Ramos (cell line): Measurements from ENCODE around the gene SH3BP5.

Experiments
- in situ Hi-C: fragments of 300-500 bp; cut with MboI; formaldehyde crosslinking; loops from one replicate; pipeline ENCODE4 v1.14.3; 2022; ENCODE audit warnings: low sequenced_read_pairs; ENCODE audit not compliant: unreplicated experiment

SH3BP5 gene

DNA sequence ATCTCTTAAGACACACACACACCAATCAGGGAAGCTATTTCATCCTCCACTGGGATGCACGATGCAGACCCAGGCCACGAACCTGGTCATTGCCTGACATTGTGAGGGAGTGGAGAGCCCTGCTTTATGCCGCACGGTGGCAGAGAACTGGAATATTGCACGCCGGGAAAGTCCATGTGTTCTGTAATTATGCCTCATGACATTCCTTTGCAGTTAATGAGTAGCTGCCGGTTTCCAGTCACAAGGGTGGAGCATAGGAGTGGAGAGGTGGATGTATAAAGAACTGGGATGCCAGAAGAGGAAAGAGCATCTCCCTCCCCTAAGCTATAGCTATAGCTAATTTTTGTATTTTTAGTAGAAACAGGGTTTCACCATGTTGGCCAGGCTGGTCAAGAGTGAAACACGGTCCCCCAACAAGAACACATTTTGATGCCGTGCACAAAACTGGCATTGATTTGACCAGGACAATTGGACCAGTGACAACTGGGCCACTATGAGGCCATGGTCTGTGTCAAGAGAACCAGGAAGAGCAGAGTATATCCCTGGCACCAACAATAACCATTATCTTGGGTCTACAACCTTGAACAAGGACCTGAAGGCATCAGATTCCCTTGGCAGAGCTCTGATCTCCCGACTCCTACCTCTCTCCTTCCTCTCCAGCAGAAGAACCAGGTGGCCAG, 51.4 kb downstream of the SH3BP5 start:
- in situ Hi-C loops = no loop called here

GRCh38 chr3:15279671-15280402, 52.5 kb downstream of the SH3BP5 start:
- in situ Hi-C loops = no loop called here

- in situ Hi-C loops = no loop called here
These were observed 53.2 kb downstream of the SH3BP5 start for GRCh38 chr3:15279205-15279604.

DNA sequence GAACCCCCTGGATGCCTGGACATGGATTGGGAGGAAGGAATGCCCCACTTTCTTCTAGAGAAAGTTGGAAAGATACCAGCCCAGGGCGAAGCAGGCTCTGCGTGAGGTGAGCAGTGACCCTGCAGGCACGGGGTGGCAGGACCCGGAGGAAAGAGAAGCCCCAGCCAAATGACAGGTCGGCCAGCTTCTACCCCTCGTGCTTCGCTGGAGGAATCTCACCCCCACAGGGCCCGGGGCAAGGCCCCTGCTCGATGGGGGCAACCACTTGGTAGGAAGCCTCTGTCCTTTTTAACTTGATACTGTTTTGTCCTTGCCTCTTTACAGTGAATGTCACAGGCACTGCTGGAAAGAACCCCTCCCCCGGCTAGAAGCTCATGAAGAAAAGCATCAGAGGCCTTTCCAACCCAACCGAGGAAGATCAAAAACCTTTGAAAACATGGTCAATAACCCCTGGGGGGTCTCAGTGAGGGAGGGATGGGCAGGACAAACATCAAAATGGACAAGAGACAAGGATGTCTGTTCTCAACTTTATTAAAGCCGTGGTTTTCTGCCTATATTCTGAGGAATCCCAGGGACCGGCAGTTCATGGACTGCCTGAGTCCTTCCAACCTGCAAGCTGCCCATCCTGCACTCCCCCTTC, 54.4 kb downstream of the SH3BP5 start:
- in situ Hi-C loops = no loop called here

DNA sequence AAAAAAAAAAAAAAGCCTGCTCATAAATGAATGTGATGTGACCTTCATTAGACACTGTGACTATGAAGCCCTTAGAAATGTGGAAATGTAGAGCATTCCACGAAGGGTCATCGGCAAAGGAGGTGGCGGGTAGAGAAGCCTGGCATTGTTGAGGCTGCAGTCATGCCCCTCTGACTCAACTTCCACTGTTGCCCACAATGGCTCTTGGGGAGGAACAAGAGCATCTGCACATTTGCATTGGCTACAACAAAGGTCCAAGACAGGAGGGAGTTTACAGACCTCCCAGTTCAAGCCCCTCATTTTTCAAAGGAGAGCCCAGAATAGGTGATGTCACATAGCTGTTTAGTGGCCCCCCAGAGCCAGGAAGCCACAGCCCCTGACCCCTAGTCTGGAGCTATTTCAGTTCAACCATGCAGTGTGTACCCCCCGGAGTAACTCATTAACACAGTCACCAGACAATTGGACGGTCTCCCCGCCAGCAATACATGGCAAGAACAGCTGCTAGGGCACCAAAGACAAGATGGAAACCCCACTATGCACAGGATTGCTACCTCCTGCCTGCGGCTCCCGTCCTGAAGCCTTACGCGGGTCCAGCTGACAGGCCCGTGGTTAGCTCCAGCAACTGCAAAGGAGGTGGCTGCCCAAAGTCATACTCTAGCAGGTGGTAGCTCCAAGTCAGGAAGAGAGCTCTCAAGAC, 56.2 kb downstream of the SH3BP5 start:
- in situ Hi-C loops = no loop called here

- in situ Hi-C loops = no loop called here
These were observed 59.2 kb downstream of the SH3BP5 start for GRCh38 chr3:15273227-15273626.

DNA sequence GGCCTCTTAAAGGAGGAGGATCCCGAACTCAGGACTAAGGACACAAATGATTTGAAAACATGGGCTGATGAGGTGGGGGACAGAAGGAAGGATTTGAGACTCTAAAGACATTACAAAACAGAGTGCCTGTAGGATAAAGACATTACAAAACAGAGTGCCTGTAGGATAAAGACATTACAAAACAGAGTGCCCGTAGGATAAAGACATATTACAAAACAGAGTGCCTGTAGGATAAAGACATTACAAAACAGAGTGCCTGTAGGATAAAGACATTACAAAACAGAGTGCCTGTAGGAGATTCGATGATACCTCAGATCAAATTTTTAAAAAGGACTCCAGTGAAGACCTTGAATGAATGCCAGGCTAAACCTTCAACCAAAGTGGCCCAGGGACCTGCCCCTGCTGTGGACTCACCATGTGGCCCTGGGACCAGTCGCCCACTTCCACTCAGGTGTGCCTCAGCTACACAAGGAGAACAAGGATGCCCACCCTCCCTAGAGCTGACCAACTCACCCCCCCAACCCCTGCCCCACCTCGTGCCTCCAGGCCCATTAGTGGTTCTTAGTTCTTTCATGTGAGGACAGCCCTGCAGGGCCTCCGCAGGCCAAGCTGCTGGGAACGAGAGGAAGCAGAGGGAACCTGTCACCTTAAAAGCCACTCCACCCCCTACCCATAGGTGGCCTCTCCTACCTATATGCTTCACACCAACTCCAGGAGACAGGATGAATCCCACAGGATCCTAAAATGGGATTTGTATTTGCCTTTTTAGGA, 59.8 kb downstream of the SH3BP5 start:
- in situ Hi-C loops = no loop called here

DNA sequence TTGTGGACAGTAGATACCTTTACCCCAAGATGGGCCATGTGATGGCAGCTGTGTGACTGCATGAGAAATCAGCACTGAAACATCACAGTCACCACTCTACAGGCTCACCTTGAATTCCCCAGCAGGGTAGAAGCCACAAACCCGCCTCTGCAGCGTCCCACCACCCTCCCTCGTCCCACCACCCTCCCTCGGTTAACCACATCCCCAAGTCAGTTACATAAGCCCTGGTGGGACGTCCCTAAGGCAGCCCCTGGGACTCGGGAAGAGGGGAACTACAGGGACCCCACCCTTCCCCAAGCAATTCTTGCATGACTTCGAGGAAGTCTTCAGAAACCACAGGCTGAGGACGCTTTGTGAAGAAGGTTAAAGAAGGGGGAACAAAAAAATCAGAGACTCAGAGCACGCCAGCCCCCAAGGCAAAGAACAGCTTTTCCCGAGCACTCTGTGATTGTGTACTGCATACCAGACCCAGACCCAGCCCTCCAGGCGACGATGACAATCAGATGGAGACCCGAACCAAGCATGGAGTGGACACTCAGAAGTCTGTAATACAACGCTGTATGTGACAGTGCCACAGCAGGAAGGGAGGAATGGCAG, 60.5 kb downstream of the SH3BP5 start:
- in situ Hi-C loops = no loop called here

GRCh38 chr3:15271030-15271429, 61.4 kb downstream of the SH3BP5 start:
- in situ Hi-C loops = no loop called here

- in situ Hi-C loops = loop anchor here (5.0 kb wide), 1 partner anchor 113 kb away; no protein-coding TSS in a partner anchor
These were observed 63.0 kb downstream of the SH3BP5 start for GRCh38 chr3:15269091-15269989.

DNA sequence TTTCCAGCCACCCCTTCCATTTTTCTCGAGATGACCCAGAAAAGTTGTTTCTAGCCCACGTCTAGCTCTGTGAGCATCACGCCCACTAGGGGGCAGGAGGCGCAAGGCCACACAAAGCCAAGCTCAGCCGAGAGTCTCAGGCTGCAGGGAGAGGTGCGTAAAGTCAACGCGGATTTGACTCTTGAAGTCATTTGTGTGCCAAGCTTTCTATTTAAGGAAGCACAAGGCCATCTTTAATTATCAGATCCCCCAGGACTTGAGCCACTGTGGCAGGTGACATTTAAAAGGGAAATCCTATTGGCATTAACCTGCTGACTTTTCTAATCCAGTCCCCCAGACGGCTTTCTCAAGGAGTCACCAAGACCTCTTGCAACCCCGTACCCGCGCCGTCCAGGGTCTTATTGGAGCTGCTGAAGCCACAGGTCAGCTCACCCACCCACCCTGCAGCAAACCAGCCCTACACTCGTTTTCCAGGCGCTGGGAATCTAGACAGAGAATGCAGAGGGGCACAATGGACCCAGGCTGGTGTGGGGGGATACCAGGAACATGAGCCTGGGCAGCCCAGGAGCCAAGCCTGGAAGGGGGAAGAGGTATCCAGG, 64.3 kb downstream of the SH3BP5 start:
- in situ Hi-C loops = loop anchor here (5.0 kb wide), 1 partner anchor 114 kb away; no protein-coding TSS in a partner anchor

DNA sequence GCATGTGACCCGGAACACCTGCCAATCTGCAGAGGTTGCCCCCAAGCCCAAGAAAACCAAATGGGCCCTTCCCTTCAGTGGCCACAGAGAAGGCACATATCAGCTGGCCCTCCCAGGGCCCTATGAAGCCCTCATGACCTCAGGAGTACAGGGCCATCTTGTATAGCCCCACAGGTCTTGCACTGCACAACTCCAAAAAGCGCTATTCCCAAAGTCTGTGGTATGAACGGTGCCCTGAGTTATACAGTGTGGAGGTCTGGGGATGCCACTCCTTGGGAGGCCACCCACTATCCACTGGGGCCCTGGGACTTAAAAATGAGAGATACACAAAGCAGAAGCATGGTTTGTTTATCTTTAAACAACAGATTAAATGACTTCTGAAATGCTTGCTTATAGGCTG, 64.9 kb downstream of the SH3BP5 start:
- in situ Hi-C loops = loop anchor here (5.0 kb wide), 1 partner anchor 115 kb away; no protein-coding TSS in a partner anchor

DNA sequence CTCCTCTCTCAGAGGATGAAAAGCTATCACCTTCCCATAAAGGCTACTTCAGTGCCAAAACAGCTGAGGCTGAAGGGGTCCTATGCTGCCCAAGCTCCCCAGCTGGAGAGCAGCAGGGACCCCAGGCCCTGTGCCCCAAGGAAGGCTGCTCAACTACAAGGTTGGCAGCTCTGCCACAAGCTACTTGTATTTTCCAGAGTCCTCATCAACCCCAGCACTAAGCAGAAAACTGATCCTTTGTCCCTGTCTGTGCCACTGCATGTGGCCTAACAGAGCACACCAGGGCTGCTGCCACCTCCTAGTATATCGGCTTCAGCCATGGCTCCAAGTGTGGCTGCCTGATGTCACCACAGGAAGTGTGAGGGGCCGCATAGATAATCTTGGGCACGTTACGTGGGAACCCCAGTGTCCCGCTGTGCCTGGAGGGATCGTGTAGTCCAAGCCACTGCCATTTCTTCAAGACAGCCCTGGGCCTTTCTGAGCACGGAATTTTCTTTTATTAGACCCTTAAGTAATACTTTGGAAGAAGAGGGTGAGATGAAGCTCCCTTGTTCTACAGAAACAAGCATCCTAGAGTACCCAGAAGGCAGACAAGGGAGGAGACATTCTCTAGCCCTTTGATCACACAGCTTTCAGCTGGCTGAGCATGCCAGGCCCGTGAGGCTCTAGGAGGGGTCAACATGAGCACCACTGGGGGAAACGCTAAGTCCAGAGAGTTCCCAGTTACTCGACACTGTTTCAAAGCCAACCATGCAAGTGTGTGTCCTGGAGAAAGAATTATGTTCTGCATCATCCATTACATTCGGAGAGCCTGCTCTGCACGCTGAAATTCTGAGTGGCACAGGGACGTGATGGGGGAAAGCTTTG, 65.6 kb downstream of the SH3BP5 start:
- in situ Hi-C loops = loop anchor here (5.0 kb wide), 1 partner anchor 116 kb away; no protein-coding TSS in a partner anchor

GRCh38 chr3:15265655-15266509, 66.5 kb downstream of the SH3BP5 start:
- in situ Hi-C loops = loop anchor here (5.0 kb wide), 1 partner anchor 116 kb away; no protein-coding TSS in a partner anchor

DNA sequence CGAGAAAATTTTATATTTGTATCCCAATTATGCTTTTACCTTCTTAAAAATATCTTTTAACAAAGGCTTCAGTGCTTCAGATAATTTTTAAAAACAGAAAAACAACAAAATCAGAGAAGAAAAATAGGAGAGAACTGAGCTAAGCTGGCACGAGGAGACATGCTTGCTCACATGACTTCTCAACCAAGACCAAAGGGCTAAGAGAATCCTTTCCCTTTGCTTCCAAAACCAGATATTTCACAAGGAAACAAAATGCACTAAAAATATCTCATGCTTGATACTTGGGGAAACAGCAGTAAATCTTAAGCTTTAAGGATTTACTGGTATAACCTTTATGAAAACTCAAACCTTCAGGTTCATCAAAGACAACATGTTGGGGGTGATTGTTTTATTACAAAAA, 67.9 kb downstream of the SH3BP5 start:
- in situ Hi-C loops = no loop called here

DNA sequence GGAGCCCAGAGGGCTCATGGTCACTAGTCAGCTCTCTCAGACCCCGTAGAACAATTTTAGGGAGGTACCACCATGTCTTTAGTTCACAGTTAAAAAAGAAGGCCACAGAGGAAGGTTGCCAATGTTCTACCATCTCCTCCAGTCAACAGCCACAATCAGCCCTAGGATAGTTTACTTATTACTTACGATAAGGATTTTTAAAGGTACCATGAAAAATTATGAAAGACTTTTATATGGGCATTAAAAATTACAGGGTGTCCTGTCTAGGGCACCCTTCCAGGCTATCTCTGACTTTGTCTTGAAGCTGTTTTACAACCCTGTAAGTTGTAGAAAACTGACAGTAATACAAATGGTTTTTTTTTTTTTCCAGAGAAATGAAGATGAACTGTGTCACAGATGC, 68.5 kb downstream of the SH3BP5 start:
- in situ Hi-C loops = no loop called here
